22Rv1 (cell line): ENCODE results near the gene RFX4.

Experiments
- ZFX ChIP-seq: fragments of 450-650 bp; IDR thresholded peaks from 2 replicates; pipeline ENCODE4 v1.6.1; 2017; ENCODE audit warnings: antibody characterized with exemption, borderline replicate concordance
- TF ChIP-seq, protein P1 (sequence below): fragments of 450-650 bp; IDR thresholded peaks from 2 replicates; pipeline ENCODE4 v1.5.1; 2017; ENCODE audit warnings: mild to moderate bottlenecking

DNA sequence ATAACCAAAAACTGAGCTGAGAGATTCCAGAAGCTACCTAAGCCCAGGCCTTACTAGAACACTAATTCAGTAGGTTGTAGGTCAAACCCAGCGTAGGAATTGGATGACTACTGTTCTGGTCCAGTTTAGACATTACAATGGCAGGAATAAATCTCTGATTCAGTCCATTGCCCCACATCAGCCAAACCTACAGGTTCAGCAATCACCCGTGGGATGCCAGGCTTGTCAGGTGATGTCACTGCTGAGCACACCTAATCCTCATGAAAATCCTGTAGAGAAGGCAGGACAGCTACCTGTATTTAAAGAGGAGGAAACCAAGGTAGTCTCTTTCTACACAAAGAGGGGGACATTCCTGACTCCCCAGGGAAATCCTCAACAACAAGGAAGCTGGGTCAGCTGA lies 63.7 kb downstream of the RFX4 start:
- TF ChIP-seq ZFX = no peak
- TF ChIP-seq, protein P1, sequence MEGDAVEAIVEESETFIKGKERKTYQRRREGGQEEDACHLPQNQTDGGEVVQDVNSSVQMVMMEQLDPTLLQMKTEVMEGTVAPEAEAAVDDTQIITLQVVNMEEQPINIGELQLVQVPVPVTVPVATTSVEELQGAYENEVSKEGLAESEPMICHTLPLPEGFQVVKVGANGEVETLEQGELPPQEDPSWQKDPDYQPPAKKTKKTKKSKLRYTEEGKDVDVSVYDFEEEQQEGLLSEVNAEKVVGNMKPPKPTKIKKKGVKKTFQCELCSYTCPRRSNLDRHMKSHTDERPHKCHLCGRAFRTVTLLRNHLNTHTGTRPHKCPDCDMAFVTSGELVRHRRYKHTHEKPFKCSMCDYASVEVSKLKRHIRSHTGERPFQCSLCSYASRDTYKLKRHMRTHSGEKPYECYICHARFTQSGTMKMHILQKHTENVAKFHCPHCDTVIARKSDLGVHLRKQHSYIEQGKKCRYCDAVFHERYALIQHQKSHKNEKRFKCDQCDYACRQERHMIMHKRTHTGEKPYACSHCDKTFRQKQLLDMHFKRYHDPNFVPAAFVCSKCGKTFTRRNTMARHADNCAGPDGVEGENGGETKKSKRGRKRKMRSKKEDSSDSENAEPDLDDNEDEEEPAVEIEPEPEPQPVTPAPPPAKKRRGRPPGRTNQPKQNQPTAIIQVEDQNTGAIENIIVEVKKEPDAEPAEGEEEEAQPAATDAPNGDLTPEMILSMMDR = no peak
